Measurements from ENCODE around the gene XPNPEP2.

DNA sequence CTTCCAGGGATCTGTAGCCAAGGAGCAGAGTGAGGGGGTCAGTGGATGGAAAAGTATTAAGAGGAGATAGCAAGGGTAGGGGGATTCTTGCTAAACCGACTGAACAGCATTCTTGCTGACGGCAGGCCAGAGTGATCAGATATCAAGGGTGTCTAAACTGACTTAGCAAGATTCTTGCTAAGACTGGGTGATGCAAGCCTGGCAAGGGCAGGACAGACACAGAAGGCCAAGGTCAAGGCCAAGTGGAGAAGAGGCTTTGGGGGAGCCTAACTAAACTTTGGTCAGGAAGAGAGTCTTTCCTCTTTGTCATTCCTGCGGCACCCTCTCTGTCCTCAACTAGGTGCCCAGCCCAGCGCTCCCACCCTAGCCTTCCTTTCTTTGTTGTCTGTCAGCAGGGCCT, 799 bp downstream of the XPNPEP2 start:
- TF ChIP-seq, protein P1, sequence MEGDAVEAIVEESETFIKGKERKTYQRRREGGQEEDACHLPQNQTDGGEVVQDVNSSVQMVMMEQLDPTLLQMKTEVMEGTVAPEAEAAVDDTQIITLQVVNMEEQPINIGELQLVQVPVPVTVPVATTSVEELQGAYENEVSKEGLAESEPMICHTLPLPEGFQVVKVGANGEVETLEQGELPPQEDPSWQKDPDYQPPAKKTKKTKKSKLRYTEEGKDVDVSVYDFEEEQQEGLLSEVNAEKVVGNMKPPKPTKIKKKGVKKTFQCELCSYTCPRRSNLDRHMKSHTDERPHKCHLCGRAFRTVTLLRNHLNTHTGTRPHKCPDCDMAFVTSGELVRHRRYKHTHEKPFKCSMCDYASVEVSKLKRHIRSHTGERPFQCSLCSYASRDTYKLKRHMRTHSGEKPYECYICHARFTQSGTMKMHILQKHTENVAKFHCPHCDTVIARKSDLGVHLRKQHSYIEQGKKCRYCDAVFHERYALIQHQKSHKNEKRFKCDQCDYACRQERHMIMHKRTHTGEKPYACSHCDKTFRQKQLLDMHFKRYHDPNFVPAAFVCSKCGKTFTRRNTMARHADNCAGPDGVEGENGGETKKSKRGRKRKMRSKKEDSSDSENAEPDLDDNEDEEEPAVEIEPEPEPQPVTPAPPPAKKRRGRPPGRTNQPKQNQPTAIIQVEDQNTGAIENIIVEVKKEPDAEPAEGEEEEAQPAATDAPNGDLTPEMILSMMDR (conservative IDR thresholded peaks at IDR 0.05 in 1 of 2, IDR thresholded peaks at IDR 0.05 in 1 of 2; ENCODE audit: extremely low read depth in 1 of 2, insufficient read depth in 1 of 2, low read depth in 1 of 2, low read length in 2 of 2): no peak
- TF ChIP-seq EZH2 (IDR thresholded peaks at IDR 0.05; ENCODE audit: borderline replicate concordance, low read length): no peak

Measured in mammary epithelial cell (primary cell).